HG03280 (cell line): ENCODE measurements around the gene ATAD2B.
A peak's percentile ranks its signal among the peaks of the same experiment; 100 is the strongest.

Experiments
- ATAC-seq: cut with Tn5 transposase; IDR thresholded peaks from one replicate; pipeline ENCODE4 v1.9.1; 2021; ENCODE audit warnings: mild to moderate bottlenecking, moderate library complexity; ENCODE audit not compliant: unreplicated experiment

The ATAD2B gene

GRCh38 chr2:23838996-23839395 lies 87.9 kb downstream of the ATAD2B start:
- ATAC-seq: no peak

- no peak for ATAC-seq
These were observed 88.3 kb downstream of the ATAD2B start for GRCh38 chr2:23838581-23838980.

- no peak for ATAC-seq
These were observed 89.1 kb downstream of the ATAD2B start for GRCh38 chr2:23837871-23838270.

- ATAC-seq: no peak
These were observed 89.9 kb downstream of the ATAD2B start for GRCh38 chr2:23836971-23837565.

- ATAC-seq: no peak
These were observed 90.4 kb downstream of the ATAD2B start for GRCh38 chr2:23836505-23836904.

GRCh38 chr2:23835988-23836387 lies 90.9 kb downstream of the ATAD2B start:
- no peak for ATAC-seq

GRCh38 chr2:23835423-23835822 lies 91.5 kb downstream of the ATAD2B start:
- ATAC-seq: no peak

- ATAC-seq: no peak
These were observed 97.9 kb downstream of the ATAD2B start for GRCh38 chr2:23828986-23829385.

- no peak for ATAC-seq
These were observed 98.5 kb downstream of the ATAD2B start for GRCh38 chr2:23828256-23828980.

GRCh38 chr2:23827287-23827686 lies 99.6 kb downstream of the ATAD2B start:
- ATAC-seq: no peak

- no peak for ATAC-seq
These were observed 100.2 kb downstream of the ATAD2B start for GRCh38 chr2:23826771-23827170.

- ATAC-seq: no peak
These were observed 100.9 kb downstream of the ATAD2B start for GRCh38 chr2:23826040-23826439.

GRCh38 chr2:23824777-23825212 lies 102.1 kb downstream of the ATAD2B start:
- ATAC-seq: no peak

- ATAC-seq: no peak
These were observed 103.1 kb downstream of the ATAD2B start for GRCh38 chr2:23823863-23824262.

- ATAC-seq: no peak
These were observed 112.0 kb downstream of the ATAD2B start for GRCh38 chr2:23814963-23815362.

- no peak for ATAC-seq
These were observed 113.5 kb downstream of the ATAD2B start for GRCh38 chr2:23813438-23813837.

- no peak for ATAC-seq
These were observed 117.8 kb downstream of the ATAD2B start for GRCh38 chr2:23809150-23809549.

- no peak for ATAC-seq
These were observed 120.2 kb downstream of the ATAD2B start for GRCh38 chr2:23806665-23807249.

- no peak for ATAC-seq
These were observed 120.7 kb downstream of the ATAD2B start for GRCh38 chr2:23806201-23806600.

- ATAC-seq: peak; percentile 50
These were observed 122.9 kb downstream of the ATAD2B start for GRCh38 chr2:23803965-23804542.

- no peak for ATAC-seq
These were observed 123.5 kb downstream of the ATAD2B start for GRCh38 chr2:23803264-23803964.
